Measurements from ENCODE around the gene PPM1J. TPM values are rescaled to one million over a fixed set of nuclear protein-coding genes. Genes with fewer than 3 reads are reported as not detected.
A peak's percentile ranks its signal among the peaks of the same experiment; 100 is the strongest.

Gene PPM1J
- polyA plus RNA-seq, 3 donors = 0.28 to 0.75 (median 0.69) TPM

DNA sequence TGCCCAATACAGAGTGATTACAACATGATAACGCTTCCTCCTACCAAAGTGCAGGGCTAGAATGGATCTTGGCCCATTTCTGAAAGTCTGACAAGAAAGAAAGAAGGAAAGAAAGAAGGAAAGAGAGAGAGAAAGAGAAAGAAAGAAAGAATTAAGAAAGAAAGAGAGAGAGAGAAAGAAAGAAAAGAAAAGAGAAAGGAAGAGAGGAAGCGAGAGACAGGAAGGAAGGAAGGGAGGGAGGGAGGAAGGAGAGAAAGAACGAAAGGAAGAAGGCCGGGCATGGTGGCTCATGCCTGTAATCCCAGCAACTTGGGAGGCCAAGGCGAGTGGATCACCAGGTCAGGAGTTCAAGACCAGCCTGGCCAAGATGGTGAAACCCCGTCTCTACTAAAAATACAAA is 44.1 kb upstream of the PPM1J start:
- Mint-ChIP-seq H3K27me3 (ENCODE audit: low read depth in 3 of 3) (peaks cover 9 to 12% (median 11%) of the 10 kb centered on the region in 3 donors), H3K36me3 (no peaks in the 10 kb centered on the region), H3K27ac (peak overlapping the region in 1 of 7 donors; percentile 80), H3K4me3 (no peak overlapping the region), H3K4me1 (peaks cover 3% of the 10 kb centered on the region), H3K9me3 (peaks cover under 1 to 8% (median 5%) of the 10 kb centered on the region in 7 donors)
- intact Hi-C loops (cut with micrococcal nuclease) = no loop called here
- Histone ChIP-seq H3K9me3 (replicated peaks in 1 of 2; ENCODE audit: control insufficient read depth in 1 of 2, insufficient read depth in 1 of 2, low read length in 2 of 2) (peaks cover 0 to 2% of the 10 kb centered on the region in 2 donors), H3K79me2 (ENCODE audit: insufficient read depth, low read length) (no peaks in the 10 kb centered on the region), H3K27me3 (ENCODE audit: control insufficient read depth in 2 of 2, insufficient read depth in 2 of 2, low read length in 2 of 2) (peaks cover 0 to 2% of the 10 kb centered on the region in 2 donors), H4K20me1 (ENCODE audit: insufficient read depth, low read length) (no peaks in the 10 kb centered on the region), H3K9ac (ENCODE audit: insufficient read depth, low read length, poor library complexity, severe bottlenecking) (no peak overlapping the region), H3K4me1 (ENCODE audit: control insufficient read depth in 1 of 2, insufficient read depth in 2 of 2, low read length in 2 of 2) (no peaks in the 10 kb centered on the region), H3K36me3 (replicated peaks in 1 of 2; ENCODE audit: control insufficient read depth in 1 of 2, insufficient read depth in 2 of 2, low read length in 2 of 2) (no peaks in the 10 kb centered on the region), H3K4me3 (replicated peaks in 1 of 3; ENCODE audit: low read depth in 2 of 3, low read length in 3 of 3) (no peak overlapping the region), H3K27ac (ENCODE audit: low read depth in 1 of 2, low read length in 2 of 2) (no peak overlapping the region), H3K4me2 (replicated peaks; ENCODE audit: extremely low read depth, low read length, poor library complexity, severe bottlenecking) (no peak overlapping the region), H2AFZ (ENCODE audit: insufficient read depth, low read depth, low read length, poor library complexity, severe bottlenecking) (no peak overlapping the region)
- WGBS (ENCODE audit: insufficient coverage) = 80% methylated on average over 3 of the region's 6 CpGs
- no peak for DNase-seq
- no peak for TF ChIP-seq CTCF (IDR thresholded peaks at IDR 0.05)

DNA sequence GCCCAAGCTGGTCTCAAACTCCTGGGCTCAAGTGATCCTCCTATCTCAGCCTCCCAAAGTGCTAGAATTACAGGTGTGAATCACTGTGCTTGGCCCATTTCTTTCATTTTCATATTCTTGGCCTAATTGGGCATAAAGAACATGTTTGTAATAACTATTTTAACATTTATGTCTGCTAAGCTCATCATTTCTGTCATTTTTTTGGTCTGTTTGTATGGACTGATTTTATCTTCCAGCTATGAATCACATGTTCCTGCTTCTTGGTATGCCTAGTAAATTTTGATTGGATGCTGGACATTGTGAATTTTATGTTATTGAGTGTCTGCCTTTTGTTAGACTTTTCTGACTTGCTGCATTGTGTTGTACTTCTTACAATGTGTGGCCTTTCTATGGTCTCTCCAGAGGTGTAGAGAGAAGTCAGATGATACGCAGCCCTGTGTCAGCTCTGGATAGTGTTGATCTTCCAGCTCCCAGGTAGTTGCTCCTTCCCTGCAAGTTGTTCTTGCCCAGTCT is 39.0 kb upstream of the PPM1J start:
- H3K27me3 Mint-ChIP-seq (ENCODE audit: low read depth in 3 of 3) = peaks cover 11 to 20% (median 12%) of the 10 kb centered on the region in 3 donors
- intact Hi-C loops (cut with micrococcal nuclease) = no loop called here
- WGBS (ENCODE audit: insufficient coverage) = 0% methylated on average over 1 of the region's 1 CpG

More for the DNA sequence above, 39.0 kb upstream of the PPM1J start:
- Mint-ChIP-seq H3K36me3 (no peaks in the 10 kb centered on the region), H3K9me3 (peaks cover 6 to 17% (median 9%) of the 10 kb centered on the region in 7 donors), H3K27ac (no peak overlapping the region), H3K4me1 (peaks cover 2% of the 10 kb centered on the region), H3K4me3 (no peak overlapping the region)
- TF ChIP-seq CTCF (IDR thresholded peaks at IDR 0.05) = no peak
- no peak overlapping the region for H3K9ac ChIP-seq (ENCODE audit: insufficient read depth, low read length, poor library complexity, severe bottlenecking)
- H3K36me3 ChIP-seq (replicated peaks in 1 of 2; ENCODE audit: control insufficient read depth in 1 of 2, insufficient read depth in 2 of 2, low read length in 2 of 2) = no peaks in the 10 kb centered on the region
- H3K9me3 ChIP-seq (replicated peaks in 1 of 2; ENCODE audit: control insufficient read depth in 1 of 2, insufficient read depth in 1 of 2, low read length in 2 of 2) = peaks cover 0 to 3% of the 10 kb centered on the region in 2 donors
- no peaks in the 10 kb centered on the region for H3K4me1 ChIP-seq (ENCODE audit: control insufficient read depth in 1 of 2, insufficient read depth in 2 of 2, low read length in 2 of 2)
- peaks cover 0 to 5% of the 10 kb centered on the region in 2 donors for H3K27me3 ChIP-seq (ENCODE audit: control insufficient read depth in 2 of 2, insufficient read depth in 2 of 2, low read length in 2 of 2)
- H3K4me2 ChIP-seq (replicated peaks; ENCODE audit: extremely low read depth, low read length, poor library complexity, severe bottlenecking) = no peak overlapping the region
- DNase-seq = no peak
- no peaks in the 10 kb centered on the region for H3K79me2 ChIP-seq (ENCODE audit: insufficient read depth, low read length)
- H4K20me1 ChIP-seq (ENCODE audit: insufficient read depth, low read length) = no peaks in the 10 kb centered on the region
- H2AFZ ChIP-seq (ENCODE audit: insufficient read depth, low read depth, low read length, poor library complexity, severe bottlenecking) = no peak overlapping the region
- H3K4me3 ChIP-seq (replicated peaks in 1 of 3; ENCODE audit: low read depth in 2 of 3, low read length in 3 of 3) = no peak overlapping the region
- no peak overlapping the region for H3K27ac ChIP-seq (ENCODE audit: low read depth in 1 of 2, low read length in 2 of 2)
